HepG2 (cell line): ENCODE results near the gene HEXD. TPM values are rescaled to one million over a fixed set of nuclear protein-coding genes. Genes with fewer than 3 reads are reported as not detected.
A peak's percentile ranks its signal among the peaks of the same experiment; 100 is the strongest.

ENCODE experiments used
- ARNT ChIP-seq: fragments of 450-650 bp; IDR thresholded peaks from 2 replicates; pipeline ENCODE4 v1.6.1; 2017
- SAP130 ChIP-seq: IDR thresholded peaks from 2 replicates; pipeline ENCODE4 v1.6.1; 2016; ENCODE audit warnings: low read depth
- SOX13 ChIP-seq, 3 experiments: fragments of 450-650 bp in 1 of 3; sonication (generic) in 1 of 3; formaldehyde crosslinking in 1 of 3; IDR thresholded peaks in 2 of 3; conservative IDR thresholded peaks in 1 of 3; 2 replicates each; pipeline versions ENCODE4 v1.5.0 to v1.6.1; 2016 to 2020; ENCODE audit warnings: antibody characterized with exemption in 1 of 3, mild to moderate bottlenecking in 1 of 3, missing compliant biosample characterization in 1 of 3, missing genetic modification reagents in 1 of 3, moderate library complexity in 1 of 3
- TAF15 ChIP-seq: fragments of 200-400 bp; formaldehyde crosslinking; IDR thresholded peaks from one replicate; pipeline ENCODE4 v1.6.1; 2018; ENCODE audit warnings: mild to moderate bottlenecking, low read depth, low read length; ENCODE audit not compliant: poor library complexity, severe bottlenecking
- TSC22D2 ChIP-seq: sonication (generic); formaldehyde crosslinking; IDR thresholded peaks from 2 replicates; pipeline ENCODE4 v1.5.1; 2020; ENCODE audit warnings: missing genetic modification reagents, mild to moderate bottlenecking, borderline replicate concordance
- YEATS4 ChIP-seq: sonication (generic); formaldehyde crosslinking; IDR thresholded peaks from 2 replicates; pipeline ENCODE4 v1.4.0; 2020; ENCODE audit warnings: missing genetic modification reagents, borderline replicate concordance
- ZNF430 ChIP-seq: sonication (generic); formaldehyde crosslinking; IDR thresholded peaks from 2 replicates; pipeline ENCODE4 v1.9.0; 2021; ENCODE audit warnings: mild to moderate bottlenecking, missing genetic modification reagents
- ZNF431 ChIP-seq: sonication (generic); formaldehyde crosslinking; IDR thresholded peaks from 2 replicates; pipeline ENCODE4 v1.9.0; 2022; ENCODE audit warnings: missing genetic modification reagents, low read depth, mild to moderate bottlenecking, borderline replicate concordance
- ZNF614 ChIP-seq: IDR thresholded peaks from 2 replicates; pipeline ENCODE4 v1.6.1; 2018; ENCODE audit warnings: missing biosample characterization, missing genetic modification reagents, inconsistent platforms, borderline replicate concordance
- ZNF7 ChIP-seq: IDR thresholded peaks from 2 replicates; pipeline ENCODE4 v1.6.1; 2016; ENCODE audit warnings: missing biosample characterization, missing genetic modification reagents
- ZSCAN20 ChIP-seq: sonication (generic); formaldehyde crosslinking; IDR thresholded peaks from 2 replicates; pipeline ENCODE4 v1.4.0; 2020; ENCODE audit warnings: missing genetic modification reagents, mild to moderate bottlenecking, borderline replicate concordance
- polyA plus RNA-seq, 8 experiments: library from polyadenylated mRNA; depleted of rRNA in 3 of 8; stranded (reverse) in 7 of 8; unstranded in 1 of 8; fragments of >200 nt; fragmentation: Illumina TruSeq in 4 of 8; extraction: Trizol in 4 of 8; gene quantifications; 2 replicates each; pipeline versions ENCODE4 v1.2.1 to v1.2.3, GENCODE V29; 2011 to 2016; ENCODE audit warnings: low read depth in 4 of 8, missing spikeins in 1 of 8, mixed read lengths in 1 of 8; ENCODE audit not compliant: insufficient read depth in 1 of 8
- total RNA-seq, 5 experiments: library from RNA; depleted of rRNA; stranded (reverse); fragments of >200 nt; fragmentation: Illumina TruSeq; extraction: Trizol; gene quantifications; 2 replicates each; pipeline ENCODE4 v1.2.3, GENCODE V29; 2016; ENCODE audit warnings: low read depth in 1 of 5
- TF ChIP-seq, protein P1 (sequence below): sonication (generic); formaldehyde crosslinking; IDR thresholded peaks from 2 replicates; pipeline ENCODE4 v1.5.0; 2020; ENCODE audit warnings: missing genetic modification reagents, mild to moderate bottlenecking, borderline replicate concordance
- TF ChIP-seq, protein P2 (sequence below): IDR thresholded peaks from 2 replicates; pipeline ENCODE4 v1.6.1; 2012; ENCODE audit warnings: low read depth, low read length, improper control_type of control experiment
- TF ChIP-seq, protein P3 (sequence below): sonication (generic); formaldehyde crosslinking; IDR thresholded peaks from 2 replicates; pipeline ENCODE4 v1.8.0; 2022; ENCODE audit warnings: missing genetic modification reagents, mild to moderate bottlenecking, moderate library complexity, borderline replicate concordance
- TF ChIP-seq, protein P4 (sequence below): sonication (generic); formaldehyde crosslinking; IDR thresholded peaks from 2 replicates; pipeline ENCODE4 v1.5.0; 2020; ENCODE audit warnings: missing genetic modification reagents
- TF ChIP-seq, protein P5 (sequence below): sonication (generic); formaldehyde crosslinking; IDR thresholded peaks from 2 replicates; pipeline ENCODE4 v1.4.0; 2020; ENCODE audit warnings: missing genetic modification reagents
- TF ChIP-seq, protein P6 (sequence below): sonication (generic); formaldehyde crosslinking; IDR thresholded peaks from 2 replicates; pipeline ENCODE4 v1.5.1; 2020; ENCODE audit warnings: mild to moderate bottlenecking, moderate library complexity, missing genetic modification reagents

The HEXD gene
- total and polyA plus RNA-seq, 2 of the 13 experiments (the other 11 are each of a cell fraction or from before 2014, with no cell fraction given): 22.3 to 41.8 TPM

DNA sequence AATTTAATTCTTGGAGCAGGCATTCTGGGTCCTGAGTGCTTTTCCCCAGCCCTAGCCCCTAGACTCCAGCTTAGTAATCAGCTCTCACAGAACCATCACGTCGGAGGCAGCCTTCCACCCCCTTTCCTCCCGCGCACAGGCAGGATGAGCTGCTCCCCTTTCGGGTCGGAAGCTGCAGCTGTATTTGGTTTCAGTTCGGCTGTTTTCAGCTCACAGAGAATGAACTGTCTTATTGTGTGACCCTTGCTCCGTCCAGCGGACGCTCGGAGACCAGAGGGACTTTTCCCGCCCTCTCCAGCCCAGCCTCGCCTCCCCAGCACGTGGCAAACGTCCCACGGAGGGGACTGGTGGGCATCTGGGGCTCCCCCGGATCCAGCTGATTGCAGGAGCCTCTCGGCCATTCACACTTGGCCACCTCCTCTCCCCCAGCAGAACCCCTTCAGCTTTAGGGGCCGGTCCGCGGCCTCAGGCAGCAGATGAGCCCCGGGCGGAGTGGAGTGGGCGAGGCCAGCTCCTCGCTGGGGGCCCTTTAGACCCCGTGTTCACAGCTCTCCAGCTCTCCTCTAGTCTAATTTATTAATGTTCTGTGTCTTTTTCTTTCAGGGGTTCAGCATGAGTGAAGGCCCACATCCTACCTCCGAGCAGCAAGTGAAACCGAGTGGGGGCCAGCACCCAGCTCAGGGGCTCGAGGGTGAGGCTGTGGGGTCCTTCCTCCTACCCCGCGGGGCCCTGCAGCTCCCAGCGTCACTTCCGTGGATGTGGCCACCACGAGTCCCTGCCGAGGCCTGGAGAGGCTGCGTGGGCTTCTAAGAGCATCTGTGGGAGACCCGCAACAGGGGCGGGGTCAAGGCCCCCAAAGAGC is 47.4 kb upstream of the HEXD start (continued):
- TF ChIP-seq SOX13 (IDR thresholded peaks at IDR 0.05) (no peak), SOX13 (CRISPR knock-in tag; conservative IDR thresholded peaks at IDR 0.05 in 1 of 2, IDR thresholded peaks at IDR 0.05 in 1 of 2) (peak in 1 of 2 experiments; percentile 45; a peak in 1 of 4 replicates), ZNF430 (peak; percentile 96), ZNF7 (CRISPR knock-in tag) (no peak), ARNT (no peak), ZSCAN20 (CRISPR knock-in tag) (peak; percentile 96), YEATS4 (CRISPR knock-in tag) (peak; percentile 66), SAP130 (CRISPR knock-in tag) (peak; percentile 69), TSC22D2 (CRISPR knock-in tag) (peak; percentile 92; the same call in 1 of the 2 replicates), TAF15 (no peak), ZNF614 (CRISPR knock-in tag) (peak; percentile 87; the same call in 1 of the 2 replicates), ZNF431 (peak; percentile 54; the same call in 1 of the 2 replicates)
- TF ChIP-seq, protein P1, sequence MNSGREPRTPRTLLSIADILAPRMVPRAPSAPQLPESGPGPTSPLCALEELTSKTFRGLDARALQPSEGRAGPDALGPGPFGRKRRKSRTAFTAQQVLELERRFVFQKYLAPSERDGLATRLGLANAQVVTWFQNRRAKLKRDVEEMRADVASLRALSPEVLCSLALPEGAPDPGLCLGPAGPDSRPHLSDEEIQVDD (CRISPR knock-in tag): peak; percentile 77; the same call in 1 of the 2 replicates
- TF ChIP-seq, protein P2, sequence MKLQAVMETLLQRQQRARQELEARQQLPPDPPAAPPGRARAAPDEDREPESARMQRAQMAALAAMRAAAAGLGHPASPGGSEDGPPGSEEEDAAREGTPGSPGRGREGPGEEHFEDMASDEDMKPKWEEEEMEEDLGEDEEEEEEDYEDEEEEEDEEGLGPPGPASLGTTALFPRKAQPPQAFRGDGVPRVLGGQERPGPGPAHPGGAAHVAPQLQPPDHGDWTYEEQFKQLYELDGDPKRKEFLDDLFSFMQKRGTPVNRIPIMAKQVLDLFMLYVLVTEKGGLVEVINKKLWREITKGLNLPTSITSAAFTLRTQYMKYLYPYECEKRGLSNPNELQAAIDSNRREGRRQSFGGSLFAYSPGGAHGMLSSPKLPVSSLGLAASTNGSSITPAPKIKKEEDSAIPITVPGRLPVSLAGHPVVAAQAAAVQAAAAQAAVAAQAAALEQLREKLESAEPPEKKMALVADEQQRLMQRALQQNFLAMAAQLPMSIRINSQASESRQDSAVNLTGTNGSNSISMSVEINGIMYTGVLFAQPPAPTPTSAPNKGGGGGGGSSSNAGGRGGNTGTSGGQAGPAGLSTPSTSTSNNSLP: no peak
- TF ChIP-seq, protein P3, sequence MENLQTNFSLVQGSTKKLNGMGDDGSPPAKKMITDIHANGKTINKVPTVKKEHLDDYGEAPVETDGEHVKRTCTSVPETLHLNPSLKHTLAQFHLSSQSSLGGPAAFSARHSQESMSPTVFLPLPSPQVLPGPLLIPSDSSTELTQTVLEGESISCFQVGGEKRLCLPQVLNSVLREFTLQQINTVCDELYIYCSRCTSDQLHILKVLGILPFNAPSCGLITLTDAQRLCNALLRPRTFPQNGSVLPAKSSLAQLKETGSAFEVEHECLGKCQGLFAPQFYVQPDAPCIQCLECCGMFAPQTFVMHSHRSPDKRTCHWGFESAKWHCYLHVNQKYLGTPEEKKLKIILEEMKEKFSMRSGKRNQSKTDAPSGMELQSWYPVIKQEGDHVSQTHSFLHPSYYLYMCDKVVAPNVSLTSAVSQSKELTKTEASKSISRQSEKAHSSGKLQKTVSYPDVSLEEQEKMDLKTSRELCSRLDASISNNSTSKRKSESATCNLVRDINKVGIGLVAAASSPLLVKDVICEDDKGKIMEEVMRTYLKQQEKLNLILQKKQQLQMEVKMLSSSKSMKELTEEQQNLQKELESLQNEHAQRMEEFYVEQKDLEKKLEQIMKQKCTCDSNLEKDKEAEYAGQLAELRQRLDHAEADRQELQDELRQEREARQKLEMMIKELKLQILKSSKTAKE (CRISPR knock-in tag): peak; percentile 33; the same call in 1 of the 2 replicates
- TF ChIP-seq, protein P4, sequence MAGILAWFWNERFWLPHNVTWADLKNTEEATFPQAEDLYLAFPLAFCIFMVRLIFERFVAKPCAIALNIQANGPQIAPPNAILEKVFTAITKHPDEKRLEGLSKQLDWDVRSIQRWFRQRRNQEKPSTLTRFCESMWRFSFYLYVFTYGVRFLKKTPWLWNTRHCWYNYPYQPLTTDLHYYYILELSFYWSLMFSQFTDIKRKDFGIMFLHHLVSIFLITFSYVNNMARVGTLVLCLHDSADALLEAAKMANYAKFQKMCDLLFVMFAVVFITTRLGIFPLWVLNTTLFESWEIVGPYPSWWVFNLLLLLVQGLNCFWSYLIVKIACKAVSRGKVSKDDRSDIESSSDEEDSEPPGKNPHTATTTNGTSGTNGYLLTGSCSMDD (CRISPR knock-in tag): peak; percentile 71; the same call in 1 of the 2 replicates
- TF ChIP-seq, protein P5, sequence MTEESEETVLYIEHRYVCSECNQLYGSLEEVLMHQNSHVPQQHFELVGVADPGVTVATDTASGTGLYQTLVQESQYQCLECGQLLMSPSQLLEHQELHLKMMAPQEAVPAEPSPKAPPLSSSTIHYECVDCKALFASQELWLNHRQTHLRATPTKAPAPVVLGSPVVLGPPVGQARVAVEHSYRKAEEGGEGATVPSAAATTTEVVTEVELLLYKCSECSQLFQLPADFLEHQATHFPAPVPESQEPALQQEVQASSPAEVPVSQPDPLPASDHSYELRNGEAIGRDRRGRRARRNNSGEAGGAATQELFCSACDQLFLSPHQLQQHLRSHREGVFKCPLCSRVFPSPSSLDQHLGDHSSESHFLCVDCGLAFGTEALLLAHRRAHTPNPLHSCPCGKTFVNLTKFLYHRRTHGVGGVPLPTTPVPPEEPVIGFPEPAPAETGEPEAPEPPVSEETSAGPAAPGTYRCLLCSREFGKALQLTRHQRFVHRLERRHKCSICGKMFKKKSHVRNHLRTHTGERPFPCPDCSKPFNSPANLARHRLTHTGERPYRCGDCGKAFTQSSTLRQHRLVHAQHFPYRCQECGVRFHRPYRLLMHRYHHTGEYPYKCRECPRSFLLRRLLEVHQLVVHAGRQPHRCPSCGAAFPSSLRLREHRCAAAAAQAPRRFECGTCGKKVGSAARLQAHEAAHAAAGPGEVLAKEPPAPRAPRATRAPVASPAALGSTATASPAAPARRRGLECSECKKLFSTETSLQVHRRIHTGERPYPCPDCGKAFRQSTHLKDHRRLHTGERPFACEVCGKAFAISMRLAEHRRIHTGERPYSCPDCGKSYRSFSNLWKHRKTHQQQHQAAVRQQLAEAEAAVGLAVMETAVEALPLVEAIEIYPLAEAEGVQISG (CRISPR knock-in tag): peak; percentile 82
- TF ChIP-seq, protein P6, sequence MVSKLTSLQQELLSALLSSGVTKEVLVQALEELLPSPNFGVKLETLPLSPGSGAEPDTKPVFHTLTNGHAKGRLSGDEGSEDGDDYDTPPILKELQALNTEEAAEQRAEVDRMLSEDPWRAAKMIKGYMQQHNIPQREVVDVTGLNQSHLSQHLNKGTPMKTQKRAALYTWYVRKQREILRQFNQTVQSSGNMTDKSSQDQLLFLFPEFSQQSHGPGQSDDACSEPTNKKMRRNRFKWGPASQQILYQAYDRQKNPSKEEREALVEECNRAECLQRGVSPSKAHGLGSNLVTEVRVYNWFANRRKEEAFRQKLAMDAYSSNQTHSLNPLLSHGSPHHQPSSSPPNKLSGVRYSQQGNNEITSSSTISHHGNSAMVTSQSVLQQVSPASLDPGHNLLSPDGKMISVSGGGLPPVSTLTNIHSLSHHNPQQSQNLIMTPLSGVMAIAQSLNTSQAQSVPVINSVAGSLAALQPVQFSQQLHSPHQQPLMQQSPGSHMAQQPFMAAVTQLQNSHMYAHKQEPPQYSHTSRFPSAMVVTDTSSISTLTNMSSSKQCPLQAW: no peak; the same call in 1 of the 2 replicates
